ENCODE results near the gene ZNF83.

Gene ZNF83

GRCh38 chr19:52653161-52653560 is 15.0 kb upstream of the ZNF83 start:
- TF ChIP-seq POU6F1 (CRISPR knock-in tag; IDR thresholded peaks at IDR 0.05; ENCODE audit: borderline replicate concordance, low read depth) (no peak), PPARA (CRISPR knock-in tag; IDR thresholded peaks at IDR 0.05; ENCODE audit: borderline replicate concordance) (no peak), TCF4 (CRISPR knock-in tag; IDR thresholded peaks at IDR 0.05; ENCODE audit: borderline replicate concordance) (no peak), CSRNP3 (CRISPR knock-in tag; IDR thresholded peaks at IDR 0.05) (no peak), TSHZ2 (CRISPR knock-in tag; IDR thresholded peaks at IDR 0.05) (no peak), CSDC2 (CRISPR knock-in tag; IDR thresholded peaks at IDR 0.05) (no peak), SNAI2 (CRISPR knock-in tag; IDR thresholded peaks at IDR 0.05) (no peak), ESRRG (CRISPR knock-in tag; IDR thresholded peaks at IDR 0.05) (no peak), CREB5 (CRISPR knock-in tag; IDR thresholded peaks at IDR 0.05; ENCODE audit: low read depth) (no peak), ZFP3 (CRISPR knock-in tag; IDR thresholded peaks at IDR 0.05) (no peak), ZNF565 (CRISPR knock-in tag; conservative IDR thresholded peaks at IDR 0.05; ENCODE audit: low read depth) (no peak), ISL1 (CRISPR knock-in tag; IDR thresholded peaks at IDR 0.05) (no peak), RARB (CRISPR knock-in tag; IDR thresholded peaks at IDR 0.05) (no peak), ZNF70 (CRISPR knock-in tag; IDR thresholded peaks at IDR 0.05) (no peak), ARNTL (CRISPR knock-in tag; IDR thresholded peaks at IDR 0.05; ENCODE audit: borderline replicate concordance, low read depth) (no peak), OSR1 (CRISPR knock-in tag; IDR thresholded peaks at IDR 0.05) (no peak), PATZ1 (CRISPR knock-in tag; IDR thresholded peaks at IDR 0.05; ENCODE audit: borderline replicate concordance) (no peak), GLIS3 (CRISPR knock-in tag; IDR thresholded peaks at IDR 0.05) (no peak), BACH2 (CRISPR knock-in tag; IDR thresholded peaks at IDR 0.05; ENCODE audit: borderline replicate concordance) (no peak)
- no peak for ATAC-seq

- no peak for ATAC-seq
- TF ChIP-seq PATZ1 (CRISPR knock-in tag; IDR thresholded peaks at IDR 0.05; ENCODE audit: borderline replicate concordance) (no peak), OSR1 (CRISPR knock-in tag; IDR thresholded peaks at IDR 0.05) (no peak), TSHZ2 (CRISPR knock-in tag; IDR thresholded peaks at IDR 0.05) (no peak), CSRNP3 (CRISPR knock-in tag; IDR thresholded peaks at IDR 0.05) (no peak), TCF4 (CRISPR knock-in tag; IDR thresholded peaks at IDR 0.05; ENCODE audit: borderline replicate concordance) (no peak)
Measured at GRCh38 chr19:52651956-52652355, 13.8 kb upstream of the ZNF83 start.
